ENCODE data around the gene FAF2.

The FAF2 gene

DNA sequence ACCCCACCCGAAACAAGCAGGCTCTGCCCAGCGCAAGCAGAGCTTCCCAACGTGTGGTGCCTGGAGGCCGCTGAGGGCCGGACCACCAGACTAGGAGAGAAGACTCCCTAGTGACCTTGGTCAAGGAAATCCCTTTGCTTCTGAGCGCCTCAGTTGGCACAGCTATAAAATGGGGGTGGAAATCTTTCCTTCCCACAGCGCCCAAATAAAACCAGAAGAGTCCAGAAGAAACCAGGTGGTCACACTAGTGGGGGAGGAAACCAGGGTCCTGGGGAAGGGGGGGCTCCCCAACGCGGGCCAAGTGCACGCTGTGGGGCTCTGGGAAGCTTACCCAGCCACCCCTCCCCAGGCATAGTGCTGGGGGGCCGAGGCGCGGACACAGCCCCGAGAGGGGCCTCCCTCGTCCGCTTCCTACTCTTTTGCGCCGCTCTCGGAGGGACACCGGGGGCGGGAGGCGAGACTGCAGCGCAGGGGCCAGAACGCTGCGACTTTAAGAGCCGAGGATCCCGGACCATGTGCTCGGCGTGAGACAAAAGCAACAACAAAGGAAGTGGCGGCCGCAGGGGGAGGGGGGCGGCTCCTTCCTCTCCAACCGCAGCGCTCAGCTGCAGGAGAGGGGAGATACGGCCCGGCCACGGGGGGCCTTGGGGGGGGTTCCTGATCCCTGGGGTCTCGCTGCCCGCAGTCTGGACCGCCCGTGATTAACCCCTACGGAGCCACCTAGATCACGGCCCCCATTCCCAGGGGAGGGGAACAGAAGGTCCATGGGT, 88.1 kb downstream of the FAF2 start:
- no peaks in the 10 kb centered on the region for H3K9me3 ChIP-seq (ENCODE audit: control insufficient read depth, insufficient read depth, low read length)
- peak overlapping the region; percentile 72 for H3K4me3 ChIP-seq (ENCODE audit: low read depth, low read length)
- peak overlapping the region; percentile 95 for H3K9ac ChIP-seq (ENCODE audit: low read depth, low read length)
- peaks cover 23% of the 10 kb centered on the region for H3K4me1 ChIP-seq (ENCODE audit: control insufficient read depth, insufficient read depth, low read length)
- H3K27me3 ChIP-seq (ENCODE audit: control insufficient read depth, insufficient read depth, low read length), result no peaks in the 10 kb centered on the region
- peaks cover 18% of the 10 kb centered on the region for H3K36me3 ChIP-seq (ENCODE audit: control insufficient read depth, insufficient read depth, low read length)

DNA sequence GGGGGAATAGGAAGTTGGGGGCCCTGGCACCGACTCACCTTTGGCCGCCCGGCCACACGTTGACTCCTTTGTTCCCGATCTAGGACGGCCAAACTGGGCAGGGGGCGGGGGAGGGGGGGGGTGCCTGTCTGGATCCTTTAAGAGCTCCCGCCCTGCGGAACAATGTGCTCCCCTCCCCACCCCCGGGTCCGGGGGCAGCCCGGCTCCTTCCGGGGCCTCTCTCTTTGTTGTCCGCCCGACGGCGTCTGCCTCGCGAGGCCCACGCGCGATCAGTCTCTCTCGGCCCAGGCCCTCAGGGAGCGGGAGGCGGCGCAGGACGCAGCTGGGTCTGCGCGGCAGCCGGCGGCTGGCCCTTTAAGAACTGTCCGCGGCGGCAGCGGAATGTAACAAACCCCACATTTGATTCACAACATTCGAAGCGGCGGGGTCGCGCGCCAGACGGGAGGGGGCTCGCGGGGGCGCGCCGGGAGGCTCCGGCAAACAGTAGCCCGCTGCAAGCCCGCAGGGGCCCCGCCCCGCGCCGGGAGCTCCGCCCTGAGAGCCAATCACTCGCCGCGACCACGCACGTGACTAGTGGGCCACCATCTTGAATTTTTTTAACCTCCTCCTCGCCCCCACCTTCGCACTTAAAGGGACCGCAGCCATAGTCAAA, 88.8 kb downstream of the FAF2 start, which contains the start of gene RNF44:
RNF44 (minus strand) TSS at position 501 of the 652 bp plus-strand sequence. CDS start 4,930 bp downstream, outside the sequence.
- peak within 1 kb of the TSS; percentile 96 for H3K4me3 ChIP-seq (ENCODE audit: low read depth, low read length)
- H3K9me3 ChIP-seq (ENCODE audit: control insufficient read depth, insufficient read depth, low read length), result no peaks in the 10 kb centered on the region
- peaks cover 31% of the 10 kb centered on the region for H3K4me1 ChIP-seq (ENCODE audit: control insufficient read depth, insufficient read depth, low read length)
- H3K36me3 ChIP-seq (ENCODE audit: control insufficient read depth, insufficient read depth, low read length), result peaks cover 11% of the 10 kb centered on the region
- H3K9ac ChIP-seq (ENCODE audit: low read depth, low read length), result peak within 1 kb of the TSS; percentile 95
- H3K27me3 ChIP-seq (ENCODE audit: control insufficient read depth, insufficient read depth, low read length), result no peaks in the 10 kb centered on the region

DNA sequence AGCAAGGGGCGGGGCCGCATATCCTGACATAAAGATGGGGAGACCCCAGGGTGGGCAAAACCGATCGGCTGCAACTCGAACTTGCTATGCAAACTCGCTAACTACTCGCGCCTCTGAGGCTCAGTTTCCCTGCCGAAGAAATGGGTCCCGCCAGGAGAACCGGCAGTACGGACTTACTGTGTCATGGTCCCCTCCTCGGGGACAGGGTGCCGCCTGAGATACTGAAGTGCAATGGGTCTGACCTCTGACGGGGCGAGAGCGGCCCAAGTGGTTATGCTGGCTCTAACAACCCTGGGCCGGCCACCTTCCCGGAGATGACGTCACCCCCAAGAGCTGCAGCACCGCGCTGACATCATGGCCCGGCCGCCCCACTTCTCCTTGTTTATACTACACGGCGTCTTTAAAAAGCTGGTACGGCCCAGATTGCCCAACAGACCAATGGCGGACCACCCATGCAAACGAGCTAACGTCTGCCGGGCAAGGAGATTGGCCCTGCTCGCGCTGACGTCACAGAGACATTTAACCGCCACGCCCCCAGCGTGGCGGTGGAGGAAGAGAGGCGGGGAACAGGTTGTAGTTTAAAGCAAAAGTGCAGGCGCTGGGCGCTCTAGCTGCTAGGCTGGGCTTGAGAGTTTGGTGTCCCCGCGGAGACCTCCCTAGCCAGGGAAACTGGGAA, 89.5 kb downstream of the FAF2 start:
- Histone ChIP-seq H3K4me1 (ENCODE audit: control insufficient read depth, insufficient read depth, low read length) (peaks cover 33% of the 10 kb centered on the region), H3K9ac (ENCODE audit: low read depth, low read length) (peak overlapping the region; percentile 71)

DNA sequence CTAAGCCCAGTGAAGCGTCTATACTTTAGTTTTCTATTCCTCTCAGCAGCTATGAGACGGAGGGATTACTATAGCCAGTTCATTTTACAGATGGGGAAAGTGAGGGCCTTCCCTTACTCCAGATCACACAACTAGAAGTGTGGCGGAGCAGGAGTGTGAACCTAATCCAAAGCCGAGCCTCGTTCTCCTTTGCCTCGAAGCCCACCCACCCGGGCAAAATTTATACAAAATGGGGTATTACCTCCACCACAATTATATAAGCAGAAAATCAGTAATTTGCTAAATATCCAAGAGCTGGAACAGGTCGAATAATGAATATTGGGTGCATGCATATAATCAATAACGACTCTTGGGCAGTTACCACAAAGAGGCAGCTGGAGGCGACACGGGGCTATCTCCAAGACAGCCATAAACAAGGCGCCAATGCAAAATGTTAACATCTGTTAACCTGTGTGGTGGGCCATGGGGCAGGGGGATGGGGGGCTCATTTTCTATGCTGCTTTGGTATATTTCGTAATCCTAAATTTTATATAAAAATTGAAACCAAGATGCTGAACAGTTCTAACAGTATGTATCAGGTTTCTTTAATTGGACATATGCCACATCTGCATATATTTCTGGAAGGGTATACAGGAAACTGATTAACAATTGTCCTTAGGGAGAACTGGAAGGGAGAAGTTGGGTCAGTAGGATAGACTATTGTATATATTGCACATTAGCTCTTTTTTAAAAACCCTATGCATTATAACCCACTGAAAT, 90.2 kb downstream of the FAF2 start:
- Histone ChIP-seq H3K36me3 (ENCODE audit: control insufficient read depth, insufficient read depth, low read length) (peaks cover 9% of the 10 kb centered on the region), H3K4me3 (ENCODE audit: low read depth, low read length) (peak overlapping the region; percentile 66), H3K9ac (ENCODE audit: low read depth, low read length) (peak overlapping the region; percentile 14), H3K27me3 (ENCODE audit: control insufficient read depth, insufficient read depth, low read length) (no peaks in the 10 kb centered on the region), H3K9me3 (ENCODE audit: control insufficient read depth, insufficient read depth, low read length) (no peaks in the 10 kb centered on the region), H3K4me1 (ENCODE audit: control insufficient read depth, insufficient read depth, low read length) (peaks cover 31% of the 10 kb centered on the region)

More for the DNA sequence above, 89.5 kb downstream of the FAF2 start:
- no peaks in the 10 kb centered on the region for H3K27me3 ChIP-seq (ENCODE audit: control insufficient read depth, insufficient read depth, low read length)
- H3K9me3 ChIP-seq (ENCODE audit: control insufficient read depth, insufficient read depth, low read length), result no peaks in the 10 kb centered on the region
- peak overlapping the region; percentile 96 for H3K4me3 ChIP-seq (ENCODE audit: low read depth, low read length)
- peaks cover 9% of the 10 kb centered on the region for H3K36me3 ChIP-seq (ENCODE audit: control insufficient read depth, insufficient read depth, low read length)

DNA sequence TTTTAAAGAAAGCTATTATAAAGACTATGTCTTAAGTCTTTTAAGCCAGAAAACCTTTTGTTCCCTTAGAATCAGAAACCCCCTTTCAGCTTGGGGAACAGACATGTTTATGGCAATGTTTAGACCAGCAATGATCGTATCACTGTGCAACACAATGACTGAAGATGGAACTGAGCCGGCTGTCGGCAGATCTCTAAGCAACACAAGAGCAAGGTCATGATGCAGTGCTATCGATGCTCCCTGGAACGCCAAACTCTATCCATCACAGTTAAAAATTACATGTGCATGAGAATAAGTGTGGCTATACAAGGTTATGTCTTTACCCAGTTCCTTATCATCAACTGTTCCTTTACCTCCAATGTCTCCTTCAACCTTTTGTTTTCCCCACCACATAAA, 90.8 kb downstream of the FAF2 start:
- Histone ChIP-seq H3K9ac (ENCODE audit: low read depth, low read length) (no peak overlapping the region), H3K36me3 (ENCODE audit: control insufficient read depth, insufficient read depth, low read length) (peaks cover 8% of the 10 kb centered on the region), H3K4me1 (ENCODE audit: control insufficient read depth, insufficient read depth, low read length) (peaks cover 28% of the 10 kb centered on the region), H3K4me3 (ENCODE audit: low read depth, low read length) (no peak overlapping the region), H3K27me3 (ENCODE audit: control insufficient read depth, insufficient read depth, low read length) (no peaks in the 10 kb centered on the region), H3K9me3 (ENCODE audit: control insufficient read depth, insufficient read depth, low read length) (no peaks in the 10 kb centered on the region)

DNA sequence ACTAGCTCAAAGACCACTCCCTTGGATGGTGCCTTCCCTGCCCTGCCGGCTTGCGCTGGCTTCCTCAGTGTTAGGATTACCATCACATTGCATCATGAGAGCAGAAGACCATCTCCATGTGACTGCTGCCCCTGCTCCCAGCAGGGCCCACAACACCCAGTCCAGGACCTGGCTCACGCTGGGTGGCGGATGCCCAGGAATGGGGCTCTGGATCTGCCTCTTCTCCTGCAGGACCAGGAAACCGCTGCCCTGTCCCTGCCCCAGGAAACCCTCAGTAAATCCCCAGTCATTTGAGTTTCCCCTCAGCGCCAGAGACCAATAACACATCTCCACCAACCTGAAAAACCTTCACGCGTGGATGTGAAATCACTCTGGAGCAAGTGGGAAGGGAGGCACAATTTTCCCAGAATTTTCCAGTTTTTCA, 92.3 kb downstream of the FAF2 start:
- H3K36me3 ChIP-seq (ENCODE audit: control insufficient read depth, insufficient read depth, low read length), result no peaks in the 10 kb centered on the region
- H3K9me3 ChIP-seq (ENCODE audit: control insufficient read depth, insufficient read depth, low read length), result no peaks in the 10 kb centered on the region
- H3K4me3 ChIP-seq (ENCODE audit: low read depth, low read length), result no peak overlapping the region
- H3K4me1 ChIP-seq (ENCODE audit: control insufficient read depth, insufficient read depth, low read length), result peaks cover 17% of the 10 kb centered on the region
- H3K9ac ChIP-seq (ENCODE audit: low read depth, low read length), result no peak overlapping the region
- no peaks in the 10 kb centered on the region for H3K27me3 ChIP-seq (ENCODE audit: control insufficient read depth, insufficient read depth, low read length)

DNA sequence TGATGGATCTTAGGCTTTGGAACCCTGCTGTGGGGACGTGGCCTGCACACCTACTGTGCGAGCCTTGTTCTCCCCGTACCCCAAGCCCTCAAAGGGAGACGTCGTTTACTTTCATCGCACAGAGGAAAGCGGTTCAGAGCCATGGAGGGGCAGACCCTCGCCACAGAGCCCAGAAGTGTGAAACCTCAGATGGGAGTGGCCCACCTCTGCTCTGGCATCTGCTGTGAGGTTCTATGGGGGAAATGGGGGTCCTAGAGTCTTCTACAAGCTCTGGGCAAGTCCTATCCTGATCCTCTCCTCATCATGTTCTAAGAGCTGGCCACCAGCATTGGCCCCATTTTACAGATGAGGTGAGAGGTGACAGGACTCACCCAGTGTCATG, 92.8 kb downstream of the FAF2 start:
- H3K4me1 ChIP-seq (ENCODE audit: control insufficient read depth, insufficient read depth, low read length), result peaks cover 17% of the 10 kb centered on the region
- H3K9me3 ChIP-seq (ENCODE audit: control insufficient read depth, insufficient read depth, low read length), result no peaks in the 10 kb centered on the region
- H3K36me3 ChIP-seq (ENCODE audit: control insufficient read depth, insufficient read depth, low read length), result no peaks in the 10 kb centered on the region
- peak overlapping the region; percentile 32 for H3K9ac ChIP-seq (ENCODE audit: low read depth, low read length)
- H3K4me3 ChIP-seq (ENCODE audit: low read depth, low read length), result peak overlapping the region; percentile 84
- no peaks in the 10 kb centered on the region for H3K27me3 ChIP-seq (ENCODE audit: control insufficient read depth, insufficient read depth, low read length)

DNA sequence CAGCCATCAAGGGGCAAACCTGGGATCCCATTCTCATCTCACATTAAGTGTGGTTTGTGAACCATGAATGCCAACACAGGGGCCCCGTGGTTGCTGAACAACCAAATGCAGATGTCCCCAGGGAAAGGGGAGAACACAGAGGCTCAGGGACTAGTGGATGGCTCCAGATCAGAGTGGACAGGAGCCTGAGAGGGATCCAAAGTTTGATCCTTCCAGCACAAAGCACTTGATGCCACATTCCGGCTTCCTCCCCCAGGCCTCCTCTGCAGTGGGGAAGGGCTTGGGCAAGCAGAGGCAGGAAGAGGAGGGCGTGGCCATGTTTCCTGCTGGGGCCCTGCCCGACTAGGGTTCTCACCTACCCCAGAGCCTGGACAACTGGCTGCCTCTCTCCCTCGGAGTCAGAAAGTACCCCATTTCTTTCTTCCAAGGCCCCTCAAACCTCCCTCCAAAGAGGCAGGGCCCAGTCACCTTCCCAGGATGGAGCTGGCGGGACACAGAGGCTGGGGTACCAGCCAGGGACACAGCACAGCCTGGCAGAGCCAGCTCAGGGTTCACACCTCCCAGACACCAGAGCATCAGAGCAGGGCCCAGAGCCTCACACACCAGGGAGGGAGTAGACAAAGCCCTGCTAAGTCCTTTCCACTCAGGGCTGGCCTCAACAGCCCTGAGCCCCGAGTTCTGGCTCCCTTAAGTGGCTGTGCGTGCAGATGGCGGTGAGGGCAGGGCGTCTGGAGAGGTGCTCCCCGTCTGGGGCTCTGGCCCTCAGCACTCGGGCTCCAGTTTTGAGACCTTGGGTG, 93.4 kb downstream of the FAF2 start:
- Histone ChIP-seq H3K9me3 (ENCODE audit: control insufficient read depth, insufficient read depth, low read length) (no peaks in the 10 kb centered on the region), H3K36me3 (ENCODE audit: control insufficient read depth, insufficient read depth, low read length) (no peaks in the 10 kb centered on the region), H3K27me3 (ENCODE audit: control insufficient read depth, insufficient read depth, low read length) (no peaks in the 10 kb centered on the region), H3K4me3 (ENCODE audit: low read depth, low read length) (peak overlapping the region; percentile 84), H3K9ac (ENCODE audit: low read depth, low read length) (peak overlapping the region; percentile 32), H3K4me1 (ENCODE audit: control insufficient read depth, insufficient read depth, low read length) (peaks cover 17% of the 10 kb centered on the region)

DNA sequence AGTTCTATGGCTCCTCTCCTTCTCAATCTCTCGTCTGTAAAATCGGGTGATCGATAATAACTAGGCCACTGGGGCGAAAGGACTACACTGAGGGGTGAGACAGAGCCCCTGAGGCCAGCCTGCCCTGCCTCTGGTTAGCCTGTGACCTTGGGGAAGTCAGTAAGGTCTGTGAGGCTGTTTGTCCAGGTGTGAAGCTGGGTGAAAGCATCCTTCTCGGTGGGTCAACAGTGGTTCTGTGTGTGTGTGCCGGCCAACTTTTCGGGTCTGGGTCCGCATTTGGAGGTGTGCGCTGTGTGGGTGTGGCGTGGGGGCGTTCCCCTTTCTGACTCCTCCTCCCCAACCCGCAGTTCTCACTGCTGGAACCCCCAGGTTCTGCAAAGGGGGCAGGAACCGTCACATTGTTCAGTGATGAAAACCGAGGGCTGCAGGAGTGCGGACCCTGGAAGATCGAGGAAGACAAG, 94.0 kb downstream of the FAF2 start:
- Histone ChIP-seq H3K9ac (ENCODE audit: low read depth, low read length) (peak overlapping the region; percentile 19), H3K9me3 (ENCODE audit: control insufficient read depth, insufficient read depth, low read length) (no peaks in the 10 kb centered on the region), H3K4me3 (ENCODE audit: low read depth, low read length) (peak overlapping the region; percentile 84), H3K4me1 (ENCODE audit: control insufficient read depth, insufficient read depth, low read length) (peaks cover 17% of the 10 kb centered on the region), H3K27me3 (ENCODE audit: control insufficient read depth, insufficient read depth, low read length) (no peaks in the 10 kb centered on the region), H3K36me3 (ENCODE audit: control insufficient read depth, insufficient read depth, low read length) (no peaks in the 10 kb centered on the region)

DNA sequence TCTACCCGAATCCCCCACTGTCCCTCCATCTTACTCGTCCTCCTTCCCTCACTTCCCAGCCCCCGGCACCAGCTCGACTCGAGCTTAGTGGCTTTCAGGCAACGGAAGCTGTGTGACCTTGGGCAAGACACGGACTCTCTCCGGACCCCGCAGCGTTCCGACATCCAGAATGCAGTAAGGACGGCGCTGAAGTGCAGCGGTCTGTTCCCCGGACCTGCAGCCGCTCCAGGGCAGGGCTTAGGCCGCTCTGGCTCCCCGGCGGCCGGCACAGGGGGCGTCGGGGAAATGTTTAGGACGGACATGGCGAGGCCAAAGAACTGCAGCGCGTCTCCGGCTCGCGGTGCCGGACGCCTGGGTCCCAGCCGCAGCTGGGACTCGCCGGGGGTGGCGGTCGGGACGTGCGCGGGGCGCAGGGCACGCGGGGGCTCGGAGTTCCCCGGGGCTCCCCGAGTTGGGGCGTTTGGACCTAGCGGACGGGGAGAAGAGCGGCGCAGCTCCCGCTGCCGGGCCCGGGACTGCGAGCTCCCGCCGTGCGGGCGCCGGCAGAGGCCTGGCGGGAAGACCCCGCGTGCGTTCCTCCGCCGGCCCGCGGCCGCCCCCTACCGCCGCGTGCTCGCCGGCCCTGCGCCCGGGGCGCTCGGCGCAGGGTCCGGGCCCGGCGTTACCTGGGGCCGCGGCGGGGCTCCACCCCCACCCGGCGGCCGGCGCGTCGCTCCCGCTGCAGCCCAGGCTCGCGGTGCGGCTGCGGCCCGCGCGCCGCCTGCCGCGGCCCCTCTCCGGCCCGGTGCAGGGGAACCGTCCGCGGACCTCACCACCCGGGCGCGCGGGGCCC, 94.6 kb downstream of the FAF2 start:
- Histone ChIP-seq H3K36me3 (ENCODE audit: control insufficient read depth, insufficient read depth, low read length) (no peaks in the 10 kb centered on the region), H3K27me3 (ENCODE audit: control insufficient read depth, insufficient read depth, low read length) (no peaks in the 10 kb centered on the region), H3K9ac (ENCODE audit: low read depth, low read length) (peak overlapping the region; percentile 19), H3K4me3 (ENCODE audit: low read depth, low read length) (peak overlapping the region; percentile 84), H3K4me1 (ENCODE audit: control insufficient read depth, insufficient read depth, low read length) (peaks cover 17% of the 10 kb centered on the region), H3K9me3 (ENCODE audit: control insufficient read depth, insufficient read depth, low read length) (no peaks in the 10 kb centered on the region)
